ENCODE results near the gene SYT14. TPM values are rescaled to one million over a fixed set of nuclear protein-coding genes. Genes with fewer than 3 reads are reported as not detected.
"Not testable (repeated sequence)": the region's sequence is repeated elsewhere in the genome, so short reads cannot be mapped to it uniquely, and the experiment has no call there.

Gene SYT14
- under 1 TPM in 1 of 3 donors, not detected in 2; 0.09 TPM for polyA plus RNA-seq

GRCh38 chr1:209937996-209938959 lies at the start of gene SYT14:
TSS of gene SYT14 (plus strand) at chr1:209938217. CDS start at chr1:209938265, 48 bp downstream.
- WGBS, 3 donors, result 3 to 4% (median 3%) methylated on average over 56 to 98 of the region's 98 CpGs
- H3K27ac ChIP-seq (ENCODE audit: low read depth, low read length), result no peak within 1 kb of the TSS

GRCh38 chr1:209888291-209889076 lies 49.5 kb upstream of the SYT14 start:
- not testable (repeated sequence) for H3K27ac ChIP-seq (ENCODE audit: low read depth, low read length)
- 85 to 92% (median 85%) methylated on average over 31 of the region's 31 CpGs for WGBS, 3 donors

GRCh38 chr1:209889077-209889418 lies 49.0 kb upstream of the SYT14 start:
- 93 to 97% (median 95%) methylated on average over 29 to 35 of the region's 35 CpGs for WGBS, 3 donors

GRCh38 chr1:209890641-209891330 lies 47.2 kb upstream of the SYT14 start:
- no peak overlapping the region for H3K27ac ChIP-seq (ENCODE audit: low read depth, low read length)
- whole genome bisulfite sequencing, 3 donors, result 46 to 69% (median 55%) methylated on average over 3 of the region's 3 CpGs

More at GRCh38 chr1:209889077-209889418, 49.0 kb upstream of the SYT14 start:
- H3K27ac ChIP-seq (ENCODE audit: low read depth, low read length), result no peak overlapping the region

- 89 to 96% (median 91%) methylated on average over 6 of the region's 6 CpGs for WGBS, 3 donors
- H3K27ac ChIP-seq (ENCODE audit: low read depth, low read length), result no peak overlapping the region
Measured at GRCh38 chr1:209893751-209894150, 44.3 kb upstream of the SYT14 start.

- no peak overlapping the region for H3K27ac ChIP-seq (ENCODE audit: low read depth, low read length)
- 49 to 59% (median 55%) methylated on average over 4 of the region's 4 CpGs for WGBS, 3 donors
Measured at GRCh38 chr1:209895709-209896108, 42.3 kb upstream of the SYT14 start.

- 78 to 90% (median 83%) methylated on average over 4 of the region's 4 CpGs for WGBS, 3 donors
- H3K27ac ChIP-seq (ENCODE audit: low read depth, low read length), result no peak overlapping the region
Measured at GRCh38 chr1:209896346-209896745, 41.7 kb upstream of the SYT14 start.

GRCh38 chr1:209898271-209898670 lies 39.7 kb upstream of the SYT14 start:
- H3K27ac ChIP-seq (ENCODE audit: low read depth, low read length), result not testable (repeated sequence)
- 69 to 81% (median 72%) methylated on average over 6 of the region's 6 CpGs for WGBS, 3 donors

- H3K27ac ChIP-seq (ENCODE audit: low read depth, low read length), result not testable (repeated sequence)
- WGBS, 3 donors, result 90 to 96% (median 95%) methylated on average over 19 to 21 of the region's 21 CpGs
Measured at GRCh38 chr1:209898851-209899250, 39.2 kb upstream of the SYT14 start.

GRCh38 chr1:209899948-209900347 lies 38.1 kb upstream of the SYT14 start:
- 47 to 59% (median 48%) methylated on average over 3 of the region's 3 CpGs for WGBS, 3 donors

GRCh38 chr1:209900734-209901133 lies 37.3 kb upstream of the SYT14 start:
- no peak overlapping the region for H3K27ac ChIP-seq (ENCODE audit: low read depth, low read length)
- WGBS, 3 donors, result 94 to 97% (median 97%) methylated on average over 1 of the region's 1 CpG

More at GRCh38 chr1:209899948-209900347, 38.1 kb upstream of the SYT14 start:
- no peak overlapping the region for H3K27ac ChIP-seq (ENCODE audit: low read depth, low read length)

GRCh38 chr1:209901211-209901610 lies 36.8 kb upstream of the SYT14 start:
- 85 to 93% (median 93%) methylated on average over 2 of the region's 2 CpGs for WGBS, 3 donors
- H3K27ac ChIP-seq (ENCODE audit: low read depth, low read length), result no peak overlapping the region

- not testable (repeated sequence) for H3K27ac ChIP-seq (ENCODE audit: low read depth, low read length)
- 85% methylated on average over 1 of the region's 1 CpG; no CpG with 5 or more reads in 1 of the 3 donors for WGBS, 3 donors
Measured at GRCh38 chr1:209904774-209905173, 33.2 kb upstream of the SYT14 start.

- 83 to 84% methylated on average over 3 of the region's 3 CpGs; no CpG with 5 or more reads in 1 of the 3 donors for WGBS, 3 donors
- H3K27ac ChIP-seq (ENCODE audit: low read depth, low read length), result no peak overlapping the region
Measured at GRCh38 chr1:209911746-209912145, 26.3 kb upstream of the SYT14 start.

- 68 to 70% methylated on average over 2 of the region's 2 CpGs; no CpG with 5 or more reads in 1 of the 3 donors for WGBS, 3 donors
Measured at GRCh38 chr1:209912306-209912705, 25.7 kb upstream of the SYT14 start.

GRCh38 chr1:209919637-209920036 lies 18.4 kb upstream of the SYT14 start:
- WGBS, 3 donors, result 90 to 100% (median 90%) methylated on average over 3 to 10 of the region's 12 CpGs
- not testable (repeated sequence) for H3K27ac ChIP-seq (ENCODE audit: low read depth, low read length)

More at GRCh38 chr1:209912306-209912705, 25.7 kb upstream of the SYT14 start:
- no peak overlapping the region for H3K27ac ChIP-seq (ENCODE audit: low read depth, low read length)

GRCh38 chr1:209920844-209921243 lies 17.2 kb upstream of the SYT14 start:
- H3K27ac ChIP-seq (ENCODE audit: low read depth, low read length), result no peak overlapping the region
- 86 to 97% (median 94%) methylated on average over 1 of the region's 1 CpG for WGBS, 3 donors

- H3K27ac ChIP-seq (ENCODE audit: low read depth, low read length), result no peak overlapping the region
Measured at GRCh38 chr1:209924390-209924789, 13.6 kb upstream of the SYT14 start.

Data from adipose tissue (tissue), 3 donors.